SK-N-DZ (cell line): Measurements from ENCODE around the gene TSEN54. TPM values are rescaled to one million over a fixed set of nuclear protein-coding genes. Genes with fewer than 3 reads are reported as not detected.
A peak's percentile ranks its signal among the peaks of the same experiment; 100 is the strongest.
"Not testable (repeated sequence)": the region's sequence is repeated elsewhere in the genome, so short reads cannot be mapped to it uniquely, and the experiment has no call there.

Experiments
- DNase-seq: peaks from one replicate; pipeline ENCODE4 v3.0.0-alpha.2; 2015; ENCODE audit warnings: low spot score
- polyA plus RNA-seq, 2 experiments: library from polyadenylated mRNA; depleted of rRNA; stranded (reverse); fragments of >200 nt; gene quantifications; 2 replicates each; pipeline ENCODE4 v1.2.3, GENCODE V29; 2014

TSEN54 gene
- polyA plus RNA-seq (2014; cell fraction: cytosol; rRNA removed), result 77.8 and 95.2 TPM in 2 replicates
- 174 and 182 TPM in 2 replicates for polyA plus RNA-seq (2014; cell fraction: nucleus; rRNA removed)

DNA sequence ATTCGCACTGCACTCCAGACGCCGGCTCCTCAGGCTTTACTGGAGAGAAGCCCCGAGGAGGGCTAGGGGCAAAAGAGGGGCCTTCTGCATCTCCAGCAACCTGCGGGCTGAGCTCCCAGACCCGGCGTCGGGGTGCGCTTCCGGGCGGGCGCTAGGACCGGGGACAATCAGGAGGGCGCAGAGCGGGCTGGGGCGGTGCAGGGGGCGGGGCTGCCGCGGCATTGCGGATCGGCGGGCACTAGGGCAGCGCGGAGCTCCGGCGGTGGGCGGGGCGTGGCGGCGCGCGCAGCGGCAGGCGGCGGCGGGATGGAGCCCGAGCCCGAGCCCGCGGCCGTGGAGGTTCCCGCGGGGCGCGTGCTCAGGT lies at the start of gene TSEN54:
TSS of gene TSEN54 (plus strand) at position 274 of the 364 bp plus-strand sequence. CDS start at position 307, 33 bp downstream.
- peak; percentile 89 for DNase-seq

DNA sequence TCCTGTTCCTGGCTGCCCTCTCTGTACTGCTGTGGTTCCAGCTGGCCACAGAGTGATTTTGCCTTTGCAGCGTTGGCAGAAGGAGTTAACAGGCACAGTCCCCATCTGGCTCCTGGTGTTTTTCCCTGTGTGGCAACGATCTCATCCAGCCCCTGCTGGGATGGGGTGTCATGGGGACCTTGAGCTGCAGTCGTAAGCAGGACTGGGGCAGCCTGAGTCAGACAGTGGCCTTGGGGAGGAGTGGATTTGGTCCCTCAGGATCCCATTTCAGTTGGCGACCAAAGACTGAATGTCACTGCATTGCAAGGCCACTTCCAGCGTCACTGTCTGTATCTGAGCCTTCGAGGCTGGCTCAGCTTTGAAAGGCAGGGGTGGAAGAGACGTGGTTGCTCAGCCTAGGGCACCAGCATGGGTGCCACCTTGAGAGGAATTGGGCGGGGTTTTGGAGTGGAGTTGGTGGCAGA lies 48.0 kb upstream of the TSEN54 start:
- no peak for DNase-seq

GRCh38 chr17:75468779-75469373 lies 47.5 kb upstream of the TSEN54 start:
- no peak for DNase-seq

DNA sequence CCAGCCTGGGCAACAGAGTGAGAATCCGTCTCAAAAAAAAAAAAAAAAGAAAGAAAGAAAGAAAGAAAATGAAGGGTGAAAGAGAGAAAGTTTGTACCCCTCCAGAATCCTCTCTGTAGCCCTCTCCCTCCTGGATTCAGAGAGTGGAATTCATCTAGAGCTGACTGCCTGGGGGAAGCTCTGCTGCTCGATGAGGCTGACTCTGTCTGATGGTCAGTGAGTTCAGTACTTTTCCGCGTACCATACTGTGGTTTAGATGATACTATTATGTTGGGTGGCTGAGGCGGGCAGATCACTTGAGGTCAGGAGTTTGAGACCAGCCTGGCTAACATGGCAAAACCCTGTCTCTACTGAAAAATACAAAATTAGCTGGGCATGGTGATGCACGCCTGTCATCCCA lies 45.1 kb upstream of the TSEN54 start:
- DNase-seq, result no peak

DNA sequence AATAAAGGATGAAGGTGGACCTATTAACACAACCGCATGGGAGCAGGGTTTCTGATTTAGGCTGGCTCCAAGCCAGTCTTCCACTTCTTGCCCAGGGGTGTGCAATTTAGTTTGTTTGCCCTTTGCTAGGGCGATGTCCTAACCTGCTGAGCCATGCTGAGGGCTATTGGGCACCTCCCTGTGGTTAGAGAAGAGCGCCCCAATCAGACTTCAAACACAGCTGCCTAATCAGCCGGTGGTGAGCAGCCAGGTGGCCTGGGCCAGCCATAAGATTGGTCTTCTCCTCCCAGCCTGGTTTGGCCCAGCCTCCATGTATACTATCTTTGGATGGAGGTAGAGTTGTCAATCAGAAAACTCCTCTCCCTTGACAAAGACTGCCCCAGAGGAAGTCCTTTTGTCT lies 44.2 kb upstream of the TSEN54 start:
- DNase-seq, result no peak

DNA sequence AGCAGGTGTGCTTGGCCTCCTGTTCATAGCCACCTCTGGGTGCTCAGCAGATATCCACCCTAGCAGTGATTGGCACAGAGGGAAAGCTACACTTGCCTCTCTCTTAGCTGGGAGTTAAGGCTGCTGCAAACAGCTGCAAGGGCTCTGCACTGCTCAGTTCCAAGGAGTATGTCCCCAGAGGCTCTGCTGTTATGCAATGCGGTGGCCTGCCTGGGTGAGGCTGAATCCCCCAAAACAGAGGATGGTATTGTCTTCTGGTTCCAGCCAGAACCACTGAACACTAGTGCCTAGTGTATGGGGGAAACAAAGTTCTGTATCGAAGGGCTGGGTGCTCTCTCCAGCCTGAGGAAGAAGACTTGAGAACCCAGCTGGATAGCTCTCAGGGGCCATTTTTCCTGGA lies 43.1 kb upstream of the TSEN54 start:
- DNase-seq, result no peak

- DNase-seq, result no peak
Observed at GRCh38 chr17:75474736-75475135, 41.6 kb upstream of the TSEN54 start.

DNA sequence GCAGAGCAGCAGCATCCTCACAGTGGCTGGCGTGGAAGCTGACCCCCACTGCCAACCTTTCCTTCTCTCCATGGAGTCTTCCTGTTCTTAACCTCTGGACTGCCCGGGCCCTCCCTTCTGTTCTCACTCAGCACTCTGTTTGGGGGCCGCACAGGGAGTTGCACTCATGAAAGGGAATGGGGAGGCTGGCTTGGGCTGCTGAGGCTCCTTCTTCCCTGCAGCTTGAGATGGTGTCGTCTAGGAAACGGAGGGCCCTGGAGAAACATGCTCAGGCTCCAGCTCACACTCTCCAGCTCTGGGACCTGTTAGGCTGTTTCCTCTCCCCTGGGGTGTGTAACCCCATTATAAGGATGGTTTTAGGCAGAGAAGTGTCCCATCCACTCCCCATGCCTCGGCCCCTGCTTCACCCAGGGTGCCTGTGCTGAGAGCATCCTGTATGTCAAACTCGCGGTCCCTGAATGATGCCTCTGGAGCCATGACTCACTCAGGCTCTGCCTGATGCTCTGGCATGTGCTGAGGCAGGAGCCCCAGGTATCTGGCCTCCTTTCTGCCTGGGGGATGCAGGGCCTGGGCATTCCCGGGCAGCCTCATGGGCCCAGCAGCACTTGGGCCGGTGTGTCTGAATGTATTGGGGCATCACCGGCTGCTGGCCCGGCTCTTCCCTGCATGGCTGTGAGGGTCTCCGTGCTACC lies 41.0 kb upstream of the TSEN54 start:
- no peak for DNase-seq

DNA sequence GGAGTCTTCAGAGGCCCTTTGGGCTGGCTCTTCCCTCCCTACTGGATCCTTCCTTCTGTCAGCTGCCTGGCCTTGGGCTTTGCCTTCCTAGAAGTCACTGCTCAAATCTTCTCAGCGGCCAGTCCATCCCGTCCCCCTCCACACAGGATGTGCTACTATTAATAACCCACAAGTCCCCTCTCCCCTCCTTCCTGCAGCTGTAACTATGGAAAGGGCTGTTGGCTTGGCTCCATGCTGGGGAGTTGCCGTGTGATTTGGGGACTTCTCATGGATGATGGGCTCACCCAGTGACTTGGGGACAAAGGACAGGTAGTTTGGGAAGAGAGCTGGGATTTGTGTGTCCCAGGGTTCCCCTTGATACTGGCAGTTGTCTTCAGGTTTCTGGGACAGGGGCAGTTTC lies 40.5 kb upstream of the TSEN54 start:
- no peak for DNase-seq

DNA sequence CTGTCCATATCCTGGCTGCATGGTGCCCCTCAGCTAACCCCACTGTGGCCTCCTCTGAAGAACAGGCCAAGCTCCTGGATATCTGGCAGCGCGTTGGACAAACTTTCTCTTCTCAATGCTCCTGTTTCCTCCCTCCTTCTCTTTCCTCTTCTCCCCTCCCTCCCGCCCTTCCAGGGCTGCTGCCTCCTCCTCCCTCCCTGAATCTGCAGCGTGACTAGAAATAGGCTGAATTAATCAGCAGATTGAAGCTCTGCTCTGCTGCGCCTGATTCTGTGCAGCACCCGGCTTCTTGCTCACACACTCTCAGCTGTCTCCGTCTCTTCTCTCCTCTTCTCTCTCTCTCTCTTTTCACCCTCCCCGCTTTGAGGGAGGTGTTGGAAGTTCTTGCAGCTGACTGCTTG lies 40.1 kb upstream of the TSEN54 start:
- no peak for DNase-seq

DNA sequence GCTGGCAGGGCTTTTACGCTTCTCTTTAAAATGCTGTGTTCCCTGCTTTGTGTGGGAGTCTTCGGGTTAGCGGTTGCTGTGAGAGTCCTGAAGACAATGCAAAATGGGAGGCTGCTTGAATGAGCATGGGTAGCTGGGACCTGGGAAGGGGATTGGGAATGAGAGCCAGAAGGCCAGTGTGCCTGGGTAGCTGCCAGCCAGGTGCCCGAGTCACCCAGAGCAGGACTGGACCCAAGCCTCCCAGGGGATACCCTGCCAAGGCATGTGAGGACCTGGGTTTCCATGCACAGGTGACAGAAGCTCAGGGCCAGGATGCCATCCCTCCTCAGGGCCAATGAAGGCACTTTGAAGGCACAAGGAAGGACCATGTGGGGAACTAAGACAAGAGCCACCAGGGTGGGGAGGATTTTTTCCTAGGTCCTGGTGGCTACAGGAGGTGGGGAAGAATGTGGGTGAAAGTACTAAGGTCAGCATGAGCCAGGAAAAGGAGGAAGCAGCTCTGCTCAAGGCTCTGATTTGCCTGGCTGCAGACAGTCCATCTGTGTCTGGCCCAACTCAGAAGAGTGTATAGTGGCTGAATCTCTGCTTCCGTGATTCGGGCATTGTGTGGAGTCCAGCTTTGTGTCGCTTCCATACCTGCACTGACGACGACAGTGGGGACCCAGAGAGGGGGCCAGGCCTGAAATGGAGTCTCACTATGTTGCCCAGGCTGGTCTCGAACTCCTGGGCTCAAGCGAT lies 39.4 kb upstream of the TSEN54 start:
- no peak for DNase-seq

DNA sequence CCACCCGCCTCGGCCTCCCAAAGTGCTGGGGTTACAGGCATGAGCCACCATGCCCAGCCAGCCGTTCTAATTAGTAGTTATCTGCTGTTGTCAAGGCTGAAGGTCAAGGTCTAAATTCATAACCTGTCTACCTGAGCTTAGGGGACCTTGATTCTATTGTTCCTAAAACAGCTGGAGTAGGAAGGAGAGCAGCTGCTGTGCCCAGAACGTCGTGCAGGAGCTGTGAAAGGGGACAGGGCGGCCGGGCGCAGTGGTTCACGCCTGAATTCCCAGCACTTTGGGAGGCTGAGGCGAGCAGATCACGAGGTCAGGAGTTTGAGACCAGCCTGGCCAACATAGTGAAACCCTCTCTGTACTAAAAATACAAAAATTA lies 38.9 kb upstream of the TSEN54 start:
- not testable (repeated sequence) for DNase-seq

DNA sequence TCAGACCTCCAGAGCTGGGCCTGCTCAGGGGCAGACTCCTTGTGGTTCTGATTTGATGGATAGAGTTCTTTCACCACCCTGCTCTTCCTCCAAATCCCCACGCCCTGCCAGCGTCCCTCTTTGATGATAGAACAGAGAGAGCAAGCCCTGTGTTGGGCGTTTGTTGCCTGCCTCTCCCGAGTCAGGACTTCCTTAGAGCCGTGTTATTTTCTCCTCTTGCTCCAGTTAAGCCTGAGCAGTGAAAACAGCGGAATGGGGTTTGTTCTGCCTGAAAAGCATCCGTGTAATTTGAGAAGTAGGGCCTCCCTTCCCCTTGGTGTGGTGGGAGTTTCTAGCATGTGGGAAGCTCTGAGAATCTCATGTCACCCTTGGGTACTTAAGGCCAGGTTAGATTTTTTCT lies 37.8 kb upstream of the TSEN54 start:
- no peak for DNase-seq

DNA sequence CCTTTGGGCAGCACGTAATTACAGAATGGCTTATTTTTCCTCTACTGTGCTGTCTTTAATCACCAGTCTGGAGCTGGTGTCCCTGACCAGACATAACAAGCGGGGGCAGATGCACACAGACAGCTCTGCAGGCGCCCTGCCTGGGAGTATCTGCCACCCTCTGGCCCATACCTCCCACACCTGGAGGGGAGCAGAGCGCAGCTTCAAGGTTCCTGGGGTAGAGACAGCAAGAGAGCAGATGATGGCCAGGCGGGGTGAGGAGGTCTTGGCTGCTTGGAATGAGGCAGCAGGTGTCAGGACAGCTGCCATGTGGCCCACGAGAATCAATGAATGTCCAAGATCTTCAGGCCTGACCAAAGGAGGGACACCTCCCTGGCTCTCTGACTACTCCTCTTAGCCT lies 36.0 kb upstream of the TSEN54 start:
- no peak for DNase-seq

DNA sequence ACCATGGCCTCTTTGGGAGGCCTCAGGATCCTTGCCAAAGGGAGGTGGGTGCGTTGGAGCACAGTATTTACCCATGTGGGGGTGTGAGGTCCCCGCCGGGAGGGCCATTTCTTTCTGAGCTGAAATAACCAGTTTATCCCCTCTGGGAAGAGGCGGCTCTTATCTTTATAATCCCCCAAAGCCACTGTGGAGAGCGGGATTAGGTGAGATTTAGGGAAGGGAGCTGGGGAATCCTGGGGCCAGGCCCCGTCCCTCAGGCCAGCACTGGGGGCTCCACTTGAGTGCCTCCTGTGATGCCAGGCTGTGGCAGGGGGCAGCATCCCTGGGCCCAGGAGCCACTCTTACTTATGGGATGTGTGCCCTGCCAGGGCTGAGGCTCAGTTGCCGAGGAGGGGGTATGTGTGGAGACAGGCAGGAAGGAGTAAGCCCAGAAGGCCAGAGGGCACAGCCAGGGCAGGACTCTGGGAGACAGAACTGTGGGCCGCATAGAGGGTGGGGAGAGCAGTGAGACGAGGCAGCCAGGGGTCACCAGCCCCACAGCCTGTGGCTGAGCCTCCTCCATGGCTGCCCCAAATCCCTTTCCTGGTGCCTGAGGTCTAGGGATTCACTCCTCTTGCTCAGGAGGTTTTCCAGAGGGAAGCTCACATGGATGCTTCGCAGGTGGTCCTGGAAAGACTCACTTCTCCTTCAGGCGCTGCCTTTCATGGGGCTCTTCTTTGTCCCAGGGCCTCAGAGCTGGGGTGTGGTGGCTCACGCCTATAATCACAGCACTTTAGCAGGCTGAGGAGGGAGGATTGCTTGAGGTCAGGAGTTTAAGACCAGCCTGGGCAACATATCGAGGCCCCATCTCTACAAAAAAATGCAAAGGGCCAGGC lies 34.9 kb upstream of the TSEN54 start:
- DNase-seq, result no peak

DNA sequence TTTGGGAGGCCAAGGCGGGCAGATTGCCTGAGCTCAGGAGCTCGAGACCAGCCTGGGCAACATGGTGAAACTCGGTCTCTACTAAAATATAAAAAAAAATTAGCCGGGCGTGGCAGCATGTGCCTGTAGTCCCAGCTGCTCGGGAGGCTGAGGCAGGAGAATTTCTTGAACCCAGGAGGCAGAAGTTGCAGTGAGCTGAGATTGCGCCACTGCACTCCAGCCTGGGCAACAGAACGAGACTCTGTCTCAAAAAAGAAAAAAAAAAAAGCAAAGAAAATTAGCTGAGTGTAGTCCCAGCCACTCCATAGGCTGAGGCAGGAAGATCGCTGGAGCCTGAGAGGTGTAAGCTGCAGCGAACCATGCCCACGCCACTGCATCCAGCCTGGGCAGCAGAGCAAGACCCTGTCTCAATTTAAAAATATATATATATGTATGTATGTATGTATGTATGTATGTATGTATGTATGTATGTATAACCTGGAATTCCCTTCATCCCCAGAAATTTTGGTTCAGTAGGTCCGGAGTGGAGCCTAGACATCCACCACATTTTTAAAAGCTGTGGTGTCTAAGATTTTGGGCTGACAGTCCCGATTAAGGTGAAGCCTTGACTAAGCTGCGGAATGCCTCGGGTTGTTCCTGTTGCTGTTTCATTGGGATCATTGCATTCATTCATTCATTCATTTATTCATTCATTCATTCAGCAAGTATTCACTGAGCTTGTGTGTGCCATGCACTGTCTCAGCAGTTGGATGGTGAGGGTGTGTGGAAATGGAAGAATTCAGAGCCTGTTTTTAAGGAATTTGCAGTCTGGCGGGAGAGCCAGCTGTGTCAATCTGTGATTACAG lies 34.0 kb upstream of the TSEN54 start:
- no peak for DNase-seq

DNA sequence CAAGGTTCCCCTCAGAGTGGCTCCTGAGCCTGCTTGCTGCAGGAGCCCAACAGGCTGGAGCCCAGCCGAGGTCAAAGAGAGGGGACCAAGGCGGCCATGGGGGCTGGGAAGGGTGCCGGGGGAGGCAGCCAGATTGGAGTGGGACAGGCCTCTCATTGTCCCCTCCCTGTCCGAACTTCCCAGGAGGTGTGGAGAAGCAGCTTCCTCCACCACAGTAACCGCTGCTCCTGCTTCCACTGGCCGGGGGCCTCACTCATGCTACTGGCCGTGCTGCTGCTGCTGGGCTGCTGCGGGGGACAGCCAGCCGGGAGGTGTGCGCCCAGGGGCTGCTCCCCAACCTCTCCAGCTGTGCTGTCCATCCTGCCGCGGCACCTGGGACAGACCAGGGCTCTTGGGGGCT lies 30.6 kb upstream of the TSEN54 start:
- no peak for DNase-seq

DNA sequence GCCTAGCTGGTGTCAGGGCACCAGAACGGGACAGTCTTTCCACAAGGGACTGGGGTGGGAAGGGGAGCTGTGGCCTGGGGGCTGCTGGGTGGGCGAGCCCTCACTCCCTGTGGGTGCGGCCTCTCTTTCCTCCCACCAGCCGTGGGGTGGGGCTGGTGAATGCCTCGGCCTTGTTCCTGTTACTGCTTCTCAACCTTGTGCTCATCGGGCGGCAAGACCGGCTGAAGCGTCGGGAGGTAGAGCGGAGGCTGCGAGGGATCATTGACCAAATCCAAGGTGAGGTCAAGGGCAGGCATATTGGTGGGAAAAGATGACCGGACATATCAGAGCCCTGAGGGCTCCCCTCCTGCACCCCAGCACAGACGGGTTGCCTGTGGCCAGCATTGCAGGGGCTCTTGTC lies 30.2 kb upstream of the TSEN54 start:
- no peak for DNase-seq

DNA sequence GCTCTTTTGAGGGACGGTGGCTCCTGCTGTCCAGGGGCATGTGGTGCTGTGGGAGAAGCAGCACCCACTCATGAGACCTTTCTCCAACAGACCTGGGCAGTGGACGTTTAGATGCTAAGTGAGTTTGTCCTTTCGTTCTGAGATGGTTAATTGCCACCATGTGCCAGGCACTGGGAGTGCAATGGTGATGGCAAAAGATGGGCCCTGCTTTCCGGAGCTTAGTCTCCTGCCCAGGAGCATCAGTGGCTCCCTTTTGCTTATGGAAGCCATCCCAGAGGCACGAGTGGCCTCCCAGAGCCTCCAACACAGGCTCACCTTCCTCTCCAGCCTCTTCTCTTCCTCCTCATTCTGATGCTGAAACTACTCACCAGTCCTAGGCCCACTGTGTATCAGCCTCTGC lies 29.4 kb upstream of the TSEN54 start:
- DNase-seq, result no peak

DNA sequence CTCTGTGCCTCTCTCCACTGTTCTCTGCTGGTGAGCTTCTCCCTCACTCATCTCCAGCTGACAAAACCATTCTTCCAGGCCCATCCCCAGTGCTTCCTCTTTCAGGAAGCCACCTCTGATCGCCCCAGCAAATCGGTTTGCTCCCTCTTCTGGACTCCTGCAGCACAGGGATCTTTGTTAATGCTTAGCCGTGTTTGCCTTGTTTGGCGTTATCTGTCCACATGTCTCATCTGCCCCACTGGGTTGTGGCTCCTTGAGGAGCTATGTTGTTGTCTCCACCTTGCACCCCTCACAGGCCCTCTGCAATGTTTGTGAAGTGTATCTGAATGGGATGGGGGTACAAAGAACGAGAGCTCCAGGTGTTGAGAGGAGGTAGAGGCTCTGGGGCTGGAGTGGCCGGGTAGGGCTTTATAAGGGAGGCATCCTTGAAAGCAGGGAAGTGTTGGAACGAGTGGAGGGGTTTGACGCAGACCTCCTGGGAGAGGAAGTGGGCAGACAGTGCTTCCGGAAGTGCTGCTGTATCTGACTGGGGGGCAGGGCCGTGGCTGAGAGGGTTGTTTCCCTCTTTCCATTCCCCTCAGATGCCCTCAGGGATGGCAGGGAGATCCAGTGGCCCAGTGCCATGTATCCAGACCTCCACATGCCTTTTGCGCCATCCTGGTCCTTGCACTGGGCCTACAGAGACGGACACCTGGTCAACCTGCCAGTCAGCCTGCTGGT lies 28.8 kb upstream of the TSEN54 start:
- no peak for DNase-seq
